Fibroblast of skin of back (primary cell): Measurements from ENCODE around the gene TEX52.

Experiments
- DNase-seq: peaks from one replicate; pipeline ENCODE4 v3.0.0-alpha.2; 2013

TEX52 gene

DNA sequence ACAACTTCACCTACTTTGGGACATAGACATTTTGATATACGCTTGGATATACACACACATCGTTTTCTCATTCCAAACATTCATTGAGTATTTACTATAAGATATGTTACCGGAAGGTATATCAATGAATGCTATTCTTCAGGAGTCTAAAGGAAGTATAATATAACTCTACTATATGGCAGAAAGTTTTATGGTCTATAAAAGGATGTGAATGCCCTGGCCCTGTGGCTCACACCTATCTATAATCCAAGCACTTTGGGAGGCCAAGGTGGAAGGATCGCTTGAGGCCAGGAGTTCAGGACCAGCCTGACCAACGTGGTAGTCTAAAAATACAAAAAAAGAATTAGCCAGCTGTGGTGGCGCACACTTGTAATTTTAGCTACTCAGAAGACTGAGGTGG is 27.6 kb downstream of the TEX52 start:
- no peak for DNase-seq

DNA sequence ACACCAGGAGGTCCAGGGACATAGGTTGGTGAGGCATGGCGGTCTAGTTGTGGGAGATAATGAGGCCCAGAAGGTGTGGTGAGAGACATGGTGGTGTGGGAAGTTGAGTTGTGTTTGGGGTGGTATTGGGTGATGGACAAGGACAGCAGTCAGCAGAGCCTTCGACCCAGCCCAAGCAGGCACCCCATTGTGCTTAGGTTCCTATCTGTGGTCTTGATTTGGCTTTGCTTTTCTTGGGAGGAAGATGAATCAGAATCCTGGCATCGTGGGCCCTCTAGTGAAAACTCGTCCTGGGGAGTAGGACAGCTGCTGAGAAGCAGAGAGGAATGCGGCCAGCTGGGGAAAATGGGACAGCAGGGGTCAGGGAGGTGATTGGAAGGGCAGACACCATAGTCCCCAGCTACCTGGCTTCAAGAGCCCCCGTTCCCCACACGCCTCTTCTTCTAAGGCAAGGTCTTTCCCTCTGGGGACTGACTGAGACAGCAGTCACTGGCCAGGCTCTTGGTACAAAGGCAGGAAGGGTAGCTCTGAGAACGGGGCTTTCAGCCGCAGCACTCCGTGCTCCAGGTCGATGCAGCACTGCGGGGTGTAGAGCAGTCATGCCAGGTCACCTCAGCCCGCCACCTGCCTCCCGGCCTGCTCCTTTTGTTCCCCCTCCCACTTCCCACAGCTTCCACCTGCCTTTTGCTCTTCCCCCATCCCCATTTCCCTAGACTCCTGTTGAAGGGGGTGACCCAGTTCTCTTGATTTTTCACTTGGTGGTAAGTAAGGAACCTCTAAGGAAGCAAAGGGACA is 29.9 kb downstream of the TEX52 start:
- no peak for DNase-seq

DNA sequence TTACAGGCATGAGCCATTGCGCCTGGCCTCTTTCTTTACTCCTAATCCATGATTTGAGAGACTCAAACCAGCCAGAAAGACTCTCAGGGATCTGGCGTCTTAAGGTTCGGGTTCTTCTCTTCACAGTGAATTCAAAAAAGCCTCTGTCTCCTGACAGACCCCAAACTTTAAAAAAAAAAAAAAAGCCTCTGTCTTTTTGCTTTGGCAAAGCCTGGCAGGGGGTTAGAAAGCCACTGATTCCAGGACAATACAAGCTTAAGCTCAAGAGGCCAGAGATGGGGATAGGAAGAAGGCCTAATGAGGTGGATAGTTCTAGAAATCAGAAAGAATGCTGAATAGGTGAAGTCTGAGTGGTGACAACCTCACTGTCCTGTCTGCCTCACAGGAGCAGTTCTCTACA is 30.8 kb downstream of the TEX52 start:
- no peak for DNase-seq

DNA sequence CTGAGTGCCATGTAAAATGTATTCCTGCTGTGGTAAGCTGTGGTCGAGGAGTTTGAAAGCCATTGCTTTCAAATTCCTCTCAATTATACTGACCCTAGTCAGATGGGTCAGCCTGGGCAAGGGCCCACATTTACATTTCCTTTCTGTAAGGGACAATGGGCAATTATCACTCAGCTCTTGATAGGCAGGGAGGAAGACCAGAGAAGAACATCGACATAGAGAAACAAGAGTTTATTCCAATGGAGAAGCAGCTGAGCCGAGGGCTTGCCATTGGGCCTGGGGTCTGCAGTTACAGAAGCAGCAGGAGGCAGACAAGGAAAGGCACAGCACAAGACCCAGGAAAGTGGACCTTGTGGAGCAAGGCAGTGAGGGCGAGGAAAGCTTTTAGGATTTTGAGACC is 31.7 kb downstream of the TEX52 start:
- DNase-seq = no peak

DNA sequence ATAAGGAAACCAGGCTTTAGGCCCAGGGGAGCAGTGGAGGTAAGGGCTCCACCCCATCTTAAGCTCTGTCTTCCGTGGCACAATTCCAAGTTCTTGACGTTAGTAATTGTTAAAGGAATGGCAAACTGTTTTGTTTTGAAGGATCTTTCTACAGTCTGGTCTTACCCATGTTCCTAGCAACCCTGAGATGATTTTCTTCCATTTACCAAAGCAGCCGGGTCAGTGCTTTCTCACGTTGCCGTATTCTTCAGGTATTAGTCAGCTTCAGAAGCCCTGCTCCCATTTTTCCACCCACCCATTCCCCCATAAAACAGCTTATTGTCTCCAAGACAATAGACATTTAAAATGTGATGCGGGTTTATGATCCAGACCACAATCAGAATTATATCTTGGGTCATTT is 32.3 kb downstream of the TEX52 start:
- DNase-seq = no peak

DNA sequence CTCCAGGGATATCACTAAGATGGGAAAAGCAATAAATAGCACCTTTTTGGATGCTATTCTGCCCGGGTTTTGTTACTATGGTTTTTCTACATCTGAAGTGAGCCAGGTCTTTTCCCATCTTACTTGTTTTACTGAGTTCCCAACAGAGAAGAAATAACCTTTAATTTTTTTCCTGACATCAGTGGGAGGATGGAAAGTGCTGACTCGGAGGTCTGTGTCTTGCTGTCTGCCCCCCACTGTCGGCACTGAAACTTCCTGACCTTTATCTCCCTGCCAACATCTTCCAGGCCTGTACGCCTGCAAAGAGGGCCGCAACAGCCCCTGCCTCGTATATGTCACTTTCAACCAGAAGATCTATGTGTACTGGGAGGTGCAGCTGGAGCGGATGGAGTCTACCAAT is 33.4 kb downstream of the TEX52 start:
- DNase-seq = no peak

DNA sequence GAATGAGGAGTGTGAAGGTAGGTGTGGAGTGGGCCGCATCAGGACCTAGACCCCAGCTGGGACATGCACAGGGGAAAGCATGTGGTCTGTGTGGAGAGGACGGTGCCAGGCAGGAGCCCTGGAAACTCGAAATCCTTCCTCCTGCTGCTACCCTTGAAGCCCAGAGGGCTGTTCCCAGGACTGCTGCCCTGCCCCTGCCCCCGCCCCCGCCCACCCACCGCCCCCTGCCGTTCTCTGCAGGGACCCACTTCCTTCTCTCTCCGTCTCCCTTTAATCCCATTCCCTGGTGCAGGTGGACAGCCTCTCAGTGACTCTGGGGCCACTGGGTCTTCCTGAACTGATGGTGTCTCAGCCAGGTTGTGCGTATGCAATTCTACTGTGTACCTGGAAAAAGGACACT is 36.4 kb downstream of the TEX52 start:
- no peak for DNase-seq

DNA sequence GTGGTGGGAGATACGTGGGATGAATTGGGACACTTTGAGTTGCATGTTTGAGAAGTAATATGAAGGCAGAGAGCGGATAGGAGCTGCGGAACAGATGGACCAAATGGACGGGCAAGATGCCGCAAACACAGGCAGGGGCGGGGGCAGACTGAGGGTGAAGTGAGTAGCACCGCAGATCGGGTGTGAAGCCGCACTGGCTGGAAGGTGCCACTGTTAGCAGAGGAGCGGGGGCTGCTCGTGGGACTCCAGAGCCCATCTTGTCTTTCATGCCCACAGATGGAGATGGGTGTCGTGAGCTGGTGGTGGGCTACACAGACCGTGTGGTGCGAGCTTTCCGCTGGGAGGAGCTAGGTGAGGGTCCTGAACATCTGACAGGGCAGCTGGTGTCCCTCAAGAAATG is 37.0 kb downstream of the TEX52 start:
- no peak for DNase-seq

DNA sequence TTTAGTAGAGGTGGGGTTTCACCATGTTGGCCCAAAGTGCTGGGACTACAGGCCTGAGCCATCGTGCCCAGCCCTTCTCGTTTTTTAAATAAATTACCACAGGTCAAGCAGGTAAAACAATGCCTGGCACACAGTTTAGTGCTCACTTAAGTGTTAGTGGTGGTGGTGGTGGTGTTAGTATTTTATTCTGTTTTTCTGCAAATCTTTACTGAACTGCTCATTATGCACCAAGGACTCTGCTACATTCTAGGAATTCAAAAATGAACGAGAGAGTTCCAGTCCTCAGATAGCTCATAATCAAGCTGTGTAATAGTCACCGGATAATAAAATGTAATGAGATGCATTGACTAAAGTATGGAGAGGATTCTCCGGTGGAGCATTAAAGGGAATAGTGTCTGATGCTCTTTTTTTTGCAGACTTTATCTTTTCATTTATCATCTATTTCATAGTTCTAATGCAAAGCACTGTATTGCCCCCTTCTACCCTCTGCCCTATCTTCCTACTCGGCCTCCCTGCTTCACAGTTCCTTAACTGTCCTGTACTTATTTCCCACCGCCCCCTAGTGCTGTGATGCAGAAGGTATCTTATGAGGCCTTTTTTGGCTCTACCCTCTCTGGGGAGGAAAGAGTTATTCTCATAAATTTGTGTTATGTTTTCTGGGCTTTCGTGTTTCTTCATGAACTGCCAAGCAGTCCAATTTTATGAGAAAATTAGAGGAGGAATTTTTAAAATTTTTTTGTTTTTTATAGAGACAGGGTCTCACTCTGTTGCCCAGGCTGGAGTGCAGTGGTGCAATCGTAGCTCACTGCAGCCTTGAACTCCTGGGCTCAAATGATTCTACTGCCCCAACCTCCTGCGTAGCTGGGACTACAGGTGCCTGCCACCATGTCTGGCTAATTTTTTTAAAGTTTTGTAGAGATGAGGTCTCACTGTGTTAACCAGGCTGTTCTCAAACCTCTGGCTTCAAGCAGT is 43.3 kb downstream of the TEX52 start:
- DNase-seq = peak; percentile 81

DNA sequence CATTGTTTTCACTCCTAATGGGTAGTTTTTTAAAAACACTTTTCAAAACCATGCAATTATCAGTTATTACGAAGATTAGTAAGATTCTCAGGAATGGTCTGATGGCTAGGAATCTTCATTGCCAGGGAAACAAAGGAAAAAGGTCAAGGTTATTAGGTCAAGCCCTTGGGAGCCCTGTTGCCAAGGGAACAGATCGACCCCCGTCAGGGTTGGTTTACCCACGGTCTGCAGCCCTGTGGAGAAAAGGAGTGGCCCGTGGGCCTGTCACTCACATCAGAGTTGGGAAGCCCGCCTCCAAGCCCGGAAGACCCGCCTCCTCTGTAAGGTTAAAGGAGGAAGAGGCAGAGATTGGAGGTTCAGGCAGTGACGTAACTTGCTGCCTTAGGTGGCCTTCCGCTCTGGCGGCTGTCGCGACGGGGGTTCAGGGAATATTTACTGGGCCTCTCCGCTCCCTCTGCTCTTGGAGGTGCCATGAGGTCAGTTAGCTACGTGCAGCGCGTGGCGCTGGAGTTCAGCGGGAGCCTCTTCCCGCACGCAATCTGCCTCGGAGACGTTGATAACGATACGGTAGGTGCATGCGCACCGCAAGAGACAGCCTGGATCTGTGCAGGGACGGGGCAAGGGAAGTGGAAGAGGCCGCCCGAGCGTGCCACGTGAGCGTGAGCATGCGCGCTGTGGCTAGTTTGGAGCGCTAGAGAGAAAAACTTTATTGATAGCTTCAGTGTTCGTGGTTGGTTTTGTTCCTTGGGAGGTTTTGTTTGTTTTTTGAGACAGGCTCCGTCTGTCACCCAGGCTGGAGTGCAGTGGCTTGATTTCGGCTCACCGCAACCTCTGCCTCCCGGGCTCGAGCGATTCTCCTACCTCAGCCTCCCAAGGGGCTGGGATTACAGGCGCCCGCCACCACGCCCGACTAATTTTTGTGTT is 44.3 kb downstream of the TEX52 start, which contains the start of gene ITFG2:
ITFG2 (plus strand) TSS at position 379 of the 924 bp plus-strand sequence; CDS start at position 472, 93 bp downstream.
- peak; percentile 99 for DNase-seq

DNA sequence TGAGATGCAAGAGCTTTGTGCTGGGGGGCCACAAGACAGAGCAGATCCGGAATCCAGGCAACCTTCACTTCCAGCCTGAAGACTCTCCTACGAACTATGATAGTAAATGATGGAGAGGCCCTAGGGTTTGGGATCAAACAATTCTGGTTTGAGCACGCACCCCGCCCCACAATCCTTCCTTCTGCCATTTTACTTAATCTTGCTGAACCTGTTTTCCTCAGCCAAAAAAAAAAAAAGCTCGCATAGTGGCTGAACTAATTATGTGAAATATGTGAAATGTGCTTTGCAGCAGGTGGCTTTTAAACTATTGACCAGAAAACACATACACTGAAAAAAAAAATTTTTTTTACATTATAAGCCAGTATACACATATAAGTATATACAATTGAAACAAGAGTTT is 45.0 kb downstream of the TEX52 start:
- DNase-seq = no peak

DNA sequence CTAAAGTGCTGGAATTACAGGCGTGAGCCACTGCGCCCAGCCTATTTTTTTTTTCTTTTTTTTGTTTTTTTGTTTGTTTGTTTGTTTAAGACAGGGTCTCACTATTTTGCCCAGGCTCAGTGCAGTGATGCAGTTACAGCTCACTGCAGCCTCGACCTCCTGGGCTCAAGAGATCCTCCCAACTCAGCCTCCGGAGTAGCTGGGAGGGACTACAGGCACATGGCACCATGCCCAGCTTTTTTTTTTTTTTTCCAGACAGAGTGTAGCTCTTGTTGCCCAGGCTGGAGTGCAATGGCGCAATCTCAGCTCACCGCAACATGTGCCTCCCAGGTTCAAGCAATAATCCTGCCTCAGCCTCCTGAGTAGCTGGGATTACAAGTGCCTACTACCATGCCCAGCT is 50.1 kb downstream of the TEX52 start:
- no peak for DNase-seq

DNA sequence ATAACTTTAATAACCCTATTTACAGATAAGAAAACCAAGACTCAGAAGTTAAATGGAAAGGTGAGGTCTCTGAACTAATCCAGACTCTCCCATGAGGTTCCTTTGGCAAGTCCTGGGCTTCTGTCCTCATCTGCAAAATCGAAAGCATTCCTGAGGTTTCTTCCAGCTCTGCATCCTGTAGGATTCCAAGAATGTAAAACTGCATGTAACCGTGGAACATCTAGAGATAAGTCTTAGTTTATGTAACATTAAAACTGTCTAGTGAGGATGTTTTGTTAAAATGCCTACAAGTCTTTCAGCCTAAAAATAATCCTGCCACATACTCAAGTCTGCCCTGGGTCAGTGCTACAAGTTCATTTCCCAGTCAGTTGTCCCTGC is 51.7 kb downstream of the TEX52 start:
- DNase-seq = peak; percentile 67

DNA sequence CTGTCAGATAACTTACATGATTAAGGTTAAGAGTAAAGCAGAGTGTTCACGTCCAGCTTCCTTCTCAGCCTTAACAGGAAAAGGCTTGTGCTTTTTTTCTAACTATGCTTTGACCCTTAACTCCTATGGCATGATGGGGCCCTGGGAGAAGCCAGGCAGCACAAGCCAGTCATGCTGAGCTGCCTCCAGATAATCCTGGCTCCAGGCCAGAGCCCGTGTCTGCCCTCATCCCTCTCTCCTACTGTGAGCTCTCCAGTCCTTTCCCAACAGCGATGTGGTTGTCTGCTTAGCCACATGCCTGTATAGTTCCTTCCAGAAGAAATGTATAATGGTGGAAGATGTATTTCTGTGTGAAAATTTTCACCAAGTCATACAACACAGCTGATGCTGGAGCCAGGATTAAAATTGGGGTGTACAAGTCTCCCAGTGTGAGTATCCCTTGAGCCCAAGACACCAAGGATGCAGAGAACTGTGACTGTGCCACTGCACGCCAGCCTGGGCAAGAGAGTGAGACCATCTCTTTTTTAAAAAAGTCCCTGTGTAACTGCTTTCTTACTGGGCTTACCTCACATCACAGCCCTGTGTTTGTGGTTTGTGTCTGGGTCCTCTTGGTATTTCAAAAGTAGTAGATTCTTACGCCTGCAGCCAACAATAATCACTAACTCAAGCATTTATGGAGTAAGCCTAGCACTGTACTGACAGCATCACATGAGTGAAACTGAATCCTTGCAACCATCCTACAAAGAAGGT is 52.3 kb downstream of the TEX52 start:
- peak; percentile 65 for DNase-seq

DNA sequence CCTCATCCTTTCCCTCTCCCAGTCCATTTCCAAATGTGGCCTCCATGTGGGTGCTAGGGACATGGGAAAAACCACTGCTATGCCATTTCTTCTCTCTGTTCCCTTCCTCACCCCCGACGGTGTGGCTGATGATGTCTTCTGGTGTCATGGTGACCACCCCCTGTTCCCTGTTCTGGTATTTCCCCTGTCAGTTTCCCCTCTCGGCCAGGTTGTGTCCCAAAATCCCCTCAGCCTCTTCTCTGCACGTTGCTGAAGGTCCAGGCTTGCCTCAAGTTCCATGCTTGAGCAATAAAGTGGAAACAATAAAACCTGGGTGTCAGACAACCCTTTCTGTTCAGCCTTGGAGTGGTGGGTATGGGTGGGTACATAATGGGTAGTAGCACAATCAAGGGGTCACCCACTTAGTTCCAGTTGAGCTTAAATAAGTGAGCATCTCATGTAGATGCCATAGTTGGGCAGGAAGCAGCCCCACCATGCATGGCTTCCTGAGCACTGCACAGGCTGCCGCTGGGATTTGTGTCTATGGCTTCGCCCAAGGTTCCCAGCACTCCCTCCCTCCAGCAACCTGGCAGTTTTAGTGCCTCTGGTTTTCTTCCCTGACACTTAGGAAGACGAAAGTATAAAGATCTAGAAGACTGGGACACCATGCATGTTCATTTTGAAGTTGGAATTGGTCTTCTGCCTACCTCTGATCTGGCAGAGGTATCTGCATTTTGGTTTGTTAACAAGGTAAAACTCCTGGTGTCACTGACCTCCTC is 53.0 kb downstream of the TEX52 start:
- DNase-seq = no peak

DNA sequence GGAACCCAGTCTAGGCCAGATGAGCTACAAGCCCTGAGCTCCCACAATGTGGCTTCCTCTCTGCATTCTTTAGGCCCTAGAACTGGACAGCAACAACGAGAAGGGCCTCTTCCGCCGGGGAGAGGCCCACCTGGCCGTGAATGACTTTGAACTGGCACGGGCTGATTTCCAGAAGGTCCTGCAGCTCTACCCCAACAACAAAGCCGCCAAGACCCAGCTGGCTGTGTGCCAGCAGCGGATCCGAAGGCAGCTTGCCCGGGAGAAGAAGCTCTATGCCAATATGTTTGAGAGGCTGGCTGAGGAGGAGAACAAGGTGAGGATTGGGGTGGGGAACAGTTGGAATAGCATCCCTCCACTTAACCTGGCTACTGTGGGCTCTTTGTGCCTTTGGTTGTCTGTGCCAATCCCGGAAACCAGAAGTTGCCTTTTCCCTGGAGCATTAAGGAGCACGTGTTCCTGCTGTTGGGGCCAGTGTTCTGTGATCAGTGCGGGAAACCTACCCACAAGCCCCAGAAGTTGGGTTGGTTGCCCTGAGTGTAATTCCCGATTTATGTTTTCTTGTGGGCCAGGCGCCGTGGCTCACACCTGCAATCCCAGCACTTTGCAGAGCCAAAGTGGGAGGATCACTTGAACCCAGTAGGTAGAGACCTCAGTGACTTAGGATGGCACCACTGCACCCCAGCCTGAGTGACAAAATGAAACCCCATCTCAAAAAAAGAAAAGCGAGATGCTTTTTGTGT is 55.6 kb downstream of the TEX52 start:
- DNase-seq = no peak

DNA sequence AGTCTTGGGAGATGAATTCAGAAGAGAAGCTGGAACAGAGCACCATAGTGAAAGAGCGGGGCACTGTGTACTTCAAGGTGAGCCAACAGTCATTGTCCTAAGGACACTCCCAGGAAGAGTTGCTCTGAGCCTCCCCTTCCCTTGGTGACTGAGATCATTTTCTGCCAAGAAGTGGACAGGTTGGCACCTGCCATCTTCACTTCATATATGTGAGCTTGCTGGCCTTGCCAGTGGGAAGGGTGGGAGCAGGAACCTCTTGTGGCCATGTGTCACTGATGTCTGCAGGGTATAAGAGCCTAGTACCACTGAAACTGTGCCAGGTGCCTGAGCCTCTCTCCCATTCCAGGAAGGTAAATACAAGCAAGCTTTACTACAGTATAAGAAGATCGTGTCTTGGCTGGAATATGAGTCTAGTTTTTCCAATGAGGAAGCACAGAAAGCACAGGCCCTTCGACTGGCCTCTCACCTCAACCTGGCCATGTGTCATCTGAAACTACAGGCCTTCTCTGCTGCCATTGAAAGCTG is 56.7 kb downstream of the TEX52 start:
- no peak for DNase-seq
